Lower leg skin (tissue), 4 donors: Measurements from ENCODE around the gene HEPACAM. TPM values are rescaled to one million over a fixed set of nuclear protein-coding genes. Genes with fewer than 3 reads are reported as not detected.

ENCODE experiments used
- DNase-seq, 2 donors: peaks; one replicate each; pipeline ENCODE4 v3.0.0-alpha.2; 2019; ENCODE audit warnings: low spot score in 2 of 2
- H3K4me3 ChIP-seq: fragments of 200-600 bp; sonication (generic); 2 replicates; pipeline ENCODE4 v1.5.1; 2017; ENCODE audit warnings: mild to moderate bottlenecking, low read depth; ENCODE audit not compliant: poor library complexity, severe bottlenecking
- CTCF ChIP-seq, 3 donors: fragments of 450-650 bp; IDR thresholded peaks; one replicate each; pipeline ENCODE4 v1.5.1; 2016; ENCODE audit warnings: antibody characterized with exemption in 3 of 3, mild to moderate bottlenecking in 3 of 3, moderate library complexity in 2 of 3
- POLR2A ChIP-seq, 2 donors: fragments of 450-650 bp; IDR thresholded peaks; one replicate each; pipeline ENCODE4 v1.6.1; 2016 to 2017; ENCODE audit warnings: antibody characterized with exemption in 2 of 2, mild to moderate bottlenecking in 1 of 2, moderate library complexity in 1 of 2
- WGBS, 2 donors: methylation state at CpG; one replicate each; pipeline ENCODE4 v1.1.5; 2018; 5-methylcytosine and 5-hydroxymethylcytosine counted together
- intact Hi-C: fragments of 100-400 bp; cut with DNase I; formaldehyde crosslinking; loops from one replicate; pipeline ENCODE4 v1.15.0; 2023; ENCODE audit warnings: low total_unique reads
- total RNA-seq, 4 donors: library from RNA; depleted of rRNA; stranded (reverse); fragments of >200 nt; gene quantifications; one replicate each; pipeline ENCODE4 v1.1.0, GENCODE V29; 2016

Gene HEPACAM
- total RNA-seq, 4 donors from 2014 or later: 0.06 to 1.9 (median 0.97) TPM; not detected in 1

GRCh38 chr11:124886476-124886875, 49.4 kb downstream of the HEPACAM start:
- intact Hi-C loops: no loop called here
- H3K4me3 ChIP-seq: no peak overlapping the region
- TF ChIP-seq POLR2A (IDR thresholded peaks at IDR 0.05) (no peak), CTCF (IDR thresholded peaks at IDR 0.05) (no peak)
- WGBS, 2 donors: 85 to 90% methylated on average over 11 of the region's 11 CpGs
- DNase-seq: peak in 1 of 2 donors; percentile 73

DNA sequence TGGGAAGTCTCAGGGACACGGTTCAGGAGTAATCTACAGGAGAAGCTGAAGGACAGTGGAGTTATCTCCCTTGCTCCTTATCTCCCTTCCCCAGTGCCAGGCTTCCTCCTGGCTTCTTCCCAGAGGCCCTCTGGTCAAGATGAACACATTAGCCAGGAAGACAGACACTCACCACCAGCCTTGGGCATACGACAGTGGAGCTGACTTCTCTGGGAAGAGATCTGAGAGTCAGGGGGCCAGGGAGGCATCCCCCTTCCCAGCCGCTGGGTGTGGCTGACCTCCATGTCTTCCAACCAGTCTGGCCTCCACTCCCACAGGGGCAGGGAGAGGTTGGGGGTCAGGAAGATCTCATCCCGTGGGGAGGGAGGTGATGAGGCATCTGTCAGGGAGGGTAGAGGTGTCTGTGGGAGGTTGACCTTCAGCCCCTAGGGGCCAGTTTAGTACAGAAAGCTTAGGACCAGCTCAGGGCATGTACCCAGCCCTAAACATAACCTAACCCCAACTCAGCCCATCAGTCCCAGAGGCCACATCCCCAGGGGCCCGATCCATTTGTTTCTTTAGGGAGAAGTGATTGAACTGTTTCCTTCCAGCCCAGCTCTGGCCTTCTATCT, 50.9 kb downstream of the HEPACAM start:
- H3K4me3 ChIP-seq: no peak overlapping the region
- intact Hi-C loops: no loop called here
- TF ChIP-seq POLR2A (IDR thresholded peaks at IDR 0.05) (no peak), CTCF (IDR thresholded peaks at IDR 0.05) (no peak)
- WGBS, 2 donors: 71 to 80% methylated on average over 5 of the region's 5 CpGs
- DNase-seq: peak in 1 of 2 donors; percentile 76

- no peak overlapping the region for H3K4me3 ChIP-seq
- intact Hi-C loops: no loop called here
- WGBS, 2 donors: 86 to 100% methylated on average over 1 of the region's 1 CpG
- no peak for TF ChIP-seq POLR2A (IDR thresholded peaks at IDR 0.05)
- peak in 1 of 2 donors; percentile 52 for DNase-seq
Measured at GRCh38 chr11:124884340-124884739, 51.5 kb downstream of the HEPACAM start.

DNA sequence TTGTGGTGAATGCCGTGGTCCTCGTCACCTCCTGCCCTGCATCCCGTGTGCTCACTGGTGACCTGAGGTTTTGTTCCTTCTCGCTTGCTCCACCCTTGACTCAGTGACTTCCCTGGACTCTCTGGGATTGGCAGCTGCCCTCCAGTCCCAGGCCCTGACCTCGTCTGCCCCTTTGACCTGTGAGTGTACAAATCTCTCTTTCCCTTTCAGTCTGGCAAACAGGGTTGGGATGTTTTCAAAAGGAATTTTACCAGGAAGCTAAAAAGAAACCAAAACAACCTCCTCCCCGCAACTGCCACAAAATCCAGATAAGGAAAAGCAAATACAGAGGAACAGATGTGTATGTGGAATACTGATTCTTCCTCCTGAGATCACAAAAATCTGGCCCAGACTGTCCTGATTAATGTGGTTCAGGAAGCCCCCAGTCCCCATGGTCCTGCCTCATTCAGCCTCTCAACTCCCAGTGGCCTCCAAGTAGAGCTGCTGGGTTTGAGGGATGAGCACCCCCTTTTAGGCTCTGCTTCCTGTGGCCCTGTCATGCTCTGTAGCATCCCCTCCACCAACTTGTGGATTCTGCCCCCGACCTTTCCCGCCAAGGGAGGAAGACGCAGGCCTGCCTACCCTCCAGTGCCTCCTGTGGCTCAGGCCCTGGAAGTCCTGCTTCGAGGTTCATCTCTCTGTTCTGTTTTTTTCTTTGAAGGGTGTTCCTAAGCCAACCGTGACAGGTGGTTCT, 53.3 kb downstream of the HEPACAM start:
- peak in 1 of 2 donors; percentile 79 for DNase-seq
- intact Hi-C loops: no loop called here
- TF ChIP-seq POLR2A (IDR thresholded peaks at IDR 0.05) (no peak), CTCF (IDR thresholded peaks at IDR 0.05) (no peak)
- 67 to 69% methylated on average over 11 of the region's 11 CpGs for WGBS, 2 donors
- no peak overlapping the region for H3K4me3 ChIP-seq

DNA sequence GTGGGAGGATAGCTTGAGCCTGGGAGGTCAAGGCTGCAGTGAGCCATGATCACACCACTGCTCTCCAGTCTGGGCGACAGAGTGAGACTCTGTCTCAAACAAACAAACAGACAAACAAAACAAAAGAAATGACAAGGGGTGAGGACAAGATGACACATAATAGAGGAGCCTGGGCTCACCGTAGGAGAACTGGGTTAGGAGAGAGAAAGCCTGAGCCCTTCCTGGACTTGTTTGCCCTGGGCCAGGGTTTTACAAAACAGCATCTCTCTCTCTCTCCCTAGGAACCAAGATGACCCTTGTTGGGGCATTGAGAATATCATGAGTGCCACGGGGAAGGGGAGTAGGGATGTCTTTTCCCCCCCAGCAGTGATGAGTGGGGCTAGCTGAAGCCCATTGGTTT, 54.9 kb downstream of the HEPACAM start:
- intact Hi-C loops: no loop called here
- no peak overlapping the region for H3K4me3 ChIP-seq
- peak in 1 of 2 donors; percentile 40 for DNase-seq
- WGBS, 2 donors: 63 to 64% methylated on average over 3 of the region's 3 CpGs
- TF ChIP-seq CTCF (IDR thresholded peaks at IDR 0.05): no peak
- no peak for TF ChIP-seq POLR2A (IDR thresholded peaks at IDR 0.05)

GRCh38 chr11:124880290-124880611, 55.6 kb downstream of the HEPACAM start:
- WGBS, 2 donors: 76% methylated on average over 9 to 10 of the region's 10 CpGs
- intact Hi-C loops: no loop called here
- H3K4me3 ChIP-seq: no peak overlapping the region
- TF ChIP-seq POLR2A (IDR thresholded peaks at IDR 0.05) (no peak), CTCF (IDR thresholded peaks at IDR 0.05) (no peak)
- peak in 1 of 2 donors; percentile 87 for DNase-seq
